ENCODE results near the gene ZNF536.

DNA sequence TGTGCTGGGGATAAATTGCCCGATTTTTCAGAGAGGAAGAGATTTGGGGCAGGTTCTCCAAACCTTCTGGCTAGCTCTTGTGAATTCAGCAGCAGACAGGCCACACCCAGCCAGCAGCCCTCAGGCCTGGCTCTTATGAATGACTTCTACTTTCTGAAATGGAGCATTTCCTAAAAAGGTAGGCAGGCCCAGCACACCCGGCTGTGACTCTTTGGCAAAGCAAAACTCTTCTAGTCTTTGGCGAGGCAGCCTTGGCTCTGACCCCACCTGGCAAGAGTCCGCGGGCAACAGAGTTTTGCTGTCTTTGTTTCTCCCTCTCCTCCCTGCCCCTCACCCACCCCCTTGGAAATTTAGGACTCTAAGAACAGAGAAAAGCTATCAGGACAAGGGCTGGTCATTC is 221.2 kb downstream of the ZNF536 start:
- TF ChIP-seq POLR2A (IDR thresholded peaks at IDR 0.05; ENCODE audit: low read depth, low read length), result no peak
- TF ChIP-seq, protein P1, sequence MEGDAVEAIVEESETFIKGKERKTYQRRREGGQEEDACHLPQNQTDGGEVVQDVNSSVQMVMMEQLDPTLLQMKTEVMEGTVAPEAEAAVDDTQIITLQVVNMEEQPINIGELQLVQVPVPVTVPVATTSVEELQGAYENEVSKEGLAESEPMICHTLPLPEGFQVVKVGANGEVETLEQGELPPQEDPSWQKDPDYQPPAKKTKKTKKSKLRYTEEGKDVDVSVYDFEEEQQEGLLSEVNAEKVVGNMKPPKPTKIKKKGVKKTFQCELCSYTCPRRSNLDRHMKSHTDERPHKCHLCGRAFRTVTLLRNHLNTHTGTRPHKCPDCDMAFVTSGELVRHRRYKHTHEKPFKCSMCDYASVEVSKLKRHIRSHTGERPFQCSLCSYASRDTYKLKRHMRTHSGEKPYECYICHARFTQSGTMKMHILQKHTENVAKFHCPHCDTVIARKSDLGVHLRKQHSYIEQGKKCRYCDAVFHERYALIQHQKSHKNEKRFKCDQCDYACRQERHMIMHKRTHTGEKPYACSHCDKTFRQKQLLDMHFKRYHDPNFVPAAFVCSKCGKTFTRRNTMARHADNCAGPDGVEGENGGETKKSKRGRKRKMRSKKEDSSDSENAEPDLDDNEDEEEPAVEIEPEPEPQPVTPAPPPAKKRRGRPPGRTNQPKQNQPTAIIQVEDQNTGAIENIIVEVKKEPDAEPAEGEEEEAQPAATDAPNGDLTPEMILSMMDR (conservative IDR thresholded peaks at IDR 0.05; ENCODE audit: low read depth, low read length), result no peak

Measured in IMR-90 (cell line).